ENCODE results near the gene SIN3B. TPM values are rescaled to one million over a fixed set of nuclear protein-coding genes. Genes with fewer than 3 reads are reported as not detected.

The SIN3B gene
- total and polyA plus RNA-seq, 2 of the 13 experiments (the other 11 are each of a cell fraction or from before 2014, with no cell fraction given) = 12.9 to 25.7 TPM

DNA sequence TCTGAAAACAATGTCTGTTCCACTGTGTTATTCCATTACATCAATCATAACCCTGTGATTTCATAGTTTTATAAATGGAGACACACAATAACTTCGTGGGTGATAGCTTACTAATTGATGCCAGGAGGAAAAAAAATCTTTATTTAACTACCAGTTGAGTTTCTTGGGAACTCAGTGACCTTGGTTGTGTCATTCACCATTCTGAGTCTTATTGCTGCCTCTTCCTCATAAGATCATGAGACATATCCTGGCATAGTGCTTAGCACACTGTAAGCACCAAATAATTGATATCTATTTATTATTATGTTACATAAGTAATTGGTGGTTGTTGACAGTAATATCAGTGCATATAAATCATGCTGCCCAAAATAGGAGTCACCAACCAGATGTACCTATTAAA is 39.1 kb upstream of the SIN3B start:
- no peak overlapping the region for H3K4me2 ChIP-seq (ENCODE audit: low read depth, low read length)
- no peak for FAIRE-seq
- whole genome bisulfite sequencing (ENCODE audit: low lambda C conversion rate) = 0% methylated on average over 1 of the region's 1 CpG
- no peaks in the 10 kb centered on the region for H3K4me1 ChIP-seq (ENCODE audit: insufficient read depth, low read length)
- intact Hi-C loops (cut with micrococcal nuclease; ENCODE audit: unreplicated experiment) = no loop called here
- H3K4me3 ChIP-seq (replicated peaks in 1 of 3; ENCODE audit: insufficient read depth in 1 of 3, low read depth in 2 of 3, low read length in 3 of 3) = no peak overlapping the region
- no peak overlapping the region for H3K27ac ChIP-seq (ENCODE audit: extremely low read length, insufficient read depth, low read length)
- no peaks in the 10 kb centered on the region for H4K20me1 ChIP-seq (ENCODE audit: insufficient read depth, low read length)
- H3K9ac ChIP-seq (ENCODE audit: insufficient read depth, low read depth, low read length) = no peak overlapping the region
- H3K9me3 ChIP-seq (ENCODE audit: low read length) = peaks cover 14% of the 10 kb centered on the region
- ChIA-PET CTCF (ENCODE audit: low intra/inter-chr PET ratio, low total read pairs) (no interaction called here), POLR2A (no interaction called here)
- in situ Hi-C loops (cut with HindIII; ENCODE audit: extremely low pct_ligation_motif_present, low pct_unique_long_range_greater_than_20kb) = no loop called here
- ATAC-seq = no peak
- H3K27me3 ChIP-seq (ENCODE audit: control insufficient read depth in 1 of 2, insufficient read depth in 2 of 2, low read length in 2 of 2) = no peaks in the 10 kb centered on the region
- no peaks in the 10 kb centered on the region for H3K36me3 ChIP-seq (replicated peaks in 1 of 2; ENCODE audit: control insufficient read depth in 1 of 2, insufficient read depth in 2 of 2, low read length in 2 of 2)
- H3K79me2 ChIP-seq (ENCODE audit: insufficient read depth, low read length) = no peaks in the 10 kb centered on the region
- no peak for DNase-seq (ENCODE audit: low spot score)
- BruUV-seq (replicated peaks) = no TSS peak
- no peak overlapping the region for H2AFZ ChIP-seq (ENCODE audit: low read length)
- TF ChIP-seq KLF6 (CRISPR knock-in tag; IDR thresholded peaks at IDR 0.05) = no peak
- TF ChIP-seq, protein P1, sequence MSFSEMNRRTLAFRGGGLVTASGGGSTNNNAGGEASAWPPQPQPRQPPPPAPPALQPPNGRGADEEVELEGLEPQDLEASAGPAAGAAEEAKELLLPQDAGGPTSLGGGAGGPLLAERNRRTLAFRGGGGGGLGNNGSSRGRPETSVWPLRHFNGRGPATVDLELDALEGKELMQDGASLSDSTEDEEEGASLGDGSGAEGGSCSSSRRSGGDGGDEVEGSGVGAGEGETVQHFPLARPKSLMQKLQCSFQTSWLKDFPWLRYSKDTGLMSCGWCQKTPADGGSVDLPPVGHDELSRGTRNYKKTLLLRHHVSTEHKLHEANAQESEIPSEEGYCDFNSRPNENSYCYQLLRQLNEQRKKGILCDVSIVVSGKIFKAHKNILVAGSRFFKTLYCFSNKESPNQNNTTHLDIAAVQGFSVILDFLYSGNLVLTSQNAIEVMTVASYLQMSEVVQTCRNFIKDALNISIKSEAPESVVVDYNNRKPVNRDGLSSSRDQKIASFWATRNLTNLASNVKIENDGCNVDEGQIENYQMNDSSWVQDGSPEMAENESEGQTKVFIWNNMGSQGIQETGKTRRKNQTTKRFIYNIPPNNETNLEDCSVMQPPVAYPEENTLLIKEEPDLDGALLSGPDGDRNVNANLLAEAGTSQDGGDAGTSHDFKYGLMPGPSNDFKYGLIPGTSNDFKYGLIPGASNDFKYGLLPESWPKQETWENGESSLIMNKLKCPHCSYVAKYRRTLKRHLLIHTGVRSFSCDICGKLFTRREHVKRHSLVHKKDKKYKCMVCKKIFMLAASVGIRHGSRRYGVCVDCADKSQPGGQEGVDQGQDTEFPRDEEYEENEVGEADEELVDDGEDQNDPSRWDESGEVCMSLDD (CRISPR knock-in tag; IDR thresholded peaks at IDR 0.05; ENCODE audit: borderline replicate concordance) = no peak
- no peak for TF ChIP-seq ZNF317 (CRISPR knock-in tag; IDR thresholded peaks at IDR 0.05)
- TF ChIP-seq CEBPG (CRISPR knock-in tag; IDR thresholded peaks at IDR 0.05) = no peak
- TF ChIP-seq, protein P2, sequence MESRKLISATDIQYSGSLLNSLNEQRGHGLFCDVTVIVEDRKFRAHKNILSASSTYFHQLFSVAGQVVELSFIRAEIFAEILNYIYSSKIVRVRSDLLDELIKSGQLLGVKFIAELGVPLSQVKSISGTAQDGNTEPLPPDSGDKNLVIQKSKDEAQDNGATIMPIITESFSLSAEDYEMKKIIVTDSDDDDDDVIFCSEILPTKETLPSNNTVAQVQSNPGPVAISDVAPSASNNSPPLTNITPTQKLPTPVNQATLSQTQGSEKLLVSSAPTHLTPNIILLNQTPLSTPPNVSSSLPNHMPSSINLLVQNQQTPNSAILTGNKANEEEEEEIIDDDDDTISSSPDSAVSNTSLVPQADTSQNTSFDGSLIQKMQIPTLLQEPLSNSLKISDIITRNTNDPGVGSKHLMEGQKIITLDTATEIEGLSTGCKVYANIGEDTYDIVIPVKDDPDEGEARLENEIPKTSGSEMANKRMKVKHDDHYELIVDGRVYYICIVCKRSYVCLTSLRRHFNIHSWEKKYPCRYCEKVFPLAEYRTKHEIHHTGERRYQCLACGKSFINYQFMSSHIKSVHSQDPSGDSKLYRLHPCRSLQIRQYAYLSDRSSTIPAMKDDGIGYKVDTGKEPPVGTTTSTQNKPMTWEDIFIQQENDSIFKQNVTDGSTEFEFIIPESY (CRISPR knock-in tag; IDR thresholded peaks at IDR 0.05) = no peak
- no peak for TF ChIP-seq ZNF558 (CRISPR knock-in tag; IDR thresholded peaks at IDR 0.05; ENCODE audit: borderline replicate concordance)
- no peak for TF ChIP-seq CHCHD3 (CRISPR knock-in tag; IDR thresholded peaks at IDR 0.05)
- TF ChIP-seq ZNF10 (CRISPR knock-in tag; IDR thresholded peaks at IDR 0.05; ENCODE audit: borderline replicate concordance, low read depth) = no peak
- no peak for TF ChIP-seq SETDB1 (CRISPR knock-in tag; IDR thresholded peaks at IDR 0.05; ENCODE audit: borderline replicate concordance)
- TF ChIP-seq, protein P3, sequence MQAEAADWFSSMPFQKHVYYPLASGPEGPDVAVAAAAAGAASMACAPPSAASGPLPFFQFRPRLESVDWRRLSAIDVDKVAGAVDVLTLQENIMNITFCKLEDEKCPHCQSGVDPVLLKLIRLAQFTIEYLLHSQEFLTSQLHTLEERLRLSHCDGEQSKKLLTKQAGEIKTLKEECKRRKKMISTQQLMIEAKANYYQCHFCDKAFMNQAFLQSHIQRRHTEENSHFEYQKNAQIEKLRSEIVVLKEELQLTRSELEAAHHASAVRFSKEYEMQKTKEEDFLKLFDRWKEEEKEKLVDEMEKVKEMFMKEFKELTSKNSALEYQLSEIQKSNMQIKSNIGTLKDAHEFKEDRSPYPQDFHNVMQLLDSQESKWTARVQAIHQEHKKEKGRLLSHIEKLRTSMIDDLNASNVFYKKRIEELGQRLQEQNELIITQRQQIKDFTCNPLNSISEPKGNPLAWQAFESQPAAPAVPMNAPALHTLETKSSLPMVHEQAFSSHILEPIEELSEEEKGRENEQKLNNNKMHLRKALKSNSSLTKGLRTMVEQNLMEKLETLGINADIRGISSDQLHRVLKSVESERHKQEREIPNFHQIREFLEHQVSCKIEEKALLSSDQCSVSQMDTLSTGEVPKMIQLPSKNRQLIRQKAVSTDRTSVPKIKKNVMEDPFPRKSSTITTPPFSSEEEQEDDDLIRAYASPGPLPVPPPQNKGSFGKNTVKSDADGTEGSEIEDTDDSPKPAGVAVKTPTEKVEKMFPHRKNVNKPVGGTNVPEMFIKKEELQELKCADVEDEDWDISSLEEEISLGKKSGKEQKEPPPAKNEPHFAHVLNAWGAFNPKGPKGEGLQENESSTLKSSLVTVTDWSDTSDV (CRISPR knock-in tag; IDR thresholded peaks at IDR 0.05) = no peak
- TF ChIP-seq SRSF4 (IDR thresholded peaks at IDR 0.05; ENCODE audit: low read depth, low read length, poor library complexity, severe bottlenecking) = no peak
- TF ChIP-seq JUN (CRISPR knock-in tag; IDR thresholded peaks at IDR 0.05) = no peak
- no peak for TF ChIP-seq PHB2 (IDR thresholded peaks at IDR 0.05; ENCODE audit: partially characterized antibody)
- TF ChIP-seq HES4 (CRISPR knock-in tag; IDR thresholded peaks at IDR 0.05; ENCODE audit: borderline replicate concordance) = no peak
